OCI-LY7 (cell line): Measurements from ENCODE around the gene POLR2E.
"Not testable (repeated sequence)": the region's sequence is repeated elsewhere in the genome, so short reads cannot be mapped to it uniquely, and the experiment has no call there.

Experiments
- EZH2phosphoT487 ChIP-seq: fragments of 200-600 bp; sonication (generic); IDR thresholded peaks from 2 replicates; pipeline ENCODE4 v1.6.1; 2018; ENCODE audit warnings: low read depth, borderline replicate concordance, mild to moderate bottlenecking, mixed run types, antibody characterized with exemption, low read length, moderate library complexity, mixed read lengths
- TF ChIP-seq, protein P1 (sequence below): fragments of 200-600 bp; sonication (generic); conservative IDR thresholded peaks from 2 replicates; pipeline ENCODE4 v1.5.1; 2014; ENCODE audit warnings: mild to moderate bottlenecking, antibody characterized with exemption, low read length, moderate library complexity, mixed read lengths

DNA sequence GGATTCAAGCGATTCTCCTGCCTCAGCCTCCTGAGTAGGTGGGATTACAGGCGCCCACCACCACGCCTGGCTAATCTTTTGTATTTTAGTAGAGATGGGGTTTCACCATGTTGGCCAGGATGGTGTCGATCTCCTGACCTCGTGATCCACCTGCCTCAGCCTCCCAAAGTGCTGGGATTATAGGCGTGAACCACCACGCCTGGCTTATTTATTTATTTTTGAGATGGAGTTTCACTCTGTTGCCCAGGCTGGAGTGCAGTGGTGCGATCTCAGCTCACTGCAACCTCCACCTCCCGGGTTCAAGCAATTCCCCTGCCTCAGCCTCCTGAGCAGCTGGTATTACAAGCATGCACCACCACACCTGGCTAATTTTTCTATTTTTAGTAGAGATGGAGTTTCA is 19.6 kb upstream of the POLR2E start:
- TF ChIP-seq, protein P1, sequence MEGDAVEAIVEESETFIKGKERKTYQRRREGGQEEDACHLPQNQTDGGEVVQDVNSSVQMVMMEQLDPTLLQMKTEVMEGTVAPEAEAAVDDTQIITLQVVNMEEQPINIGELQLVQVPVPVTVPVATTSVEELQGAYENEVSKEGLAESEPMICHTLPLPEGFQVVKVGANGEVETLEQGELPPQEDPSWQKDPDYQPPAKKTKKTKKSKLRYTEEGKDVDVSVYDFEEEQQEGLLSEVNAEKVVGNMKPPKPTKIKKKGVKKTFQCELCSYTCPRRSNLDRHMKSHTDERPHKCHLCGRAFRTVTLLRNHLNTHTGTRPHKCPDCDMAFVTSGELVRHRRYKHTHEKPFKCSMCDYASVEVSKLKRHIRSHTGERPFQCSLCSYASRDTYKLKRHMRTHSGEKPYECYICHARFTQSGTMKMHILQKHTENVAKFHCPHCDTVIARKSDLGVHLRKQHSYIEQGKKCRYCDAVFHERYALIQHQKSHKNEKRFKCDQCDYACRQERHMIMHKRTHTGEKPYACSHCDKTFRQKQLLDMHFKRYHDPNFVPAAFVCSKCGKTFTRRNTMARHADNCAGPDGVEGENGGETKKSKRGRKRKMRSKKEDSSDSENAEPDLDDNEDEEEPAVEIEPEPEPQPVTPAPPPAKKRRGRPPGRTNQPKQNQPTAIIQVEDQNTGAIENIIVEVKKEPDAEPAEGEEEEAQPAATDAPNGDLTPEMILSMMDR, result not testable (repeated sequence)
- not testable (repeated sequence) for TF ChIP-seq EZH2phosphoT487
